Measurements from ENCODE around the gene EHF.

The EHF gene

GRCh38 chr11:34603129-34604001 lies 17.5 kb upstream of the EHF start:
- DNase-seq, result no peak

GRCh38 chr11:34604145-34604544 lies 16.7 kb upstream of the EHF start:
- no peak for DNase-seq

- no peak for DNase-seq
Measured at GRCh38 chr11:34604911-34605310, 16.0 kb upstream of the EHF start.

GRCh38 chr11:34605481-34606325 lies 15.2 kb upstream of the EHF start:
- DNase-seq, result no peak

- no peak for DNase-seq
Measured at GRCh38 chr11:34606326-34607120, 14.4 kb upstream of the EHF start.

- DNase-seq, result no peak
Measured at GRCh38 chr11:34609187-34609751, 11.6 kb upstream of the EHF start.

GRCh38 chr11:34609850-34610249 lies 11.0 kb upstream of the EHF start:
- no peak for DNase-seq

GRCh38 chr11:34610324-34611041 lies 10.4 kb upstream of the EHF start:
- DNase-seq, result no peak

- no peak for DNase-seq
Measured at GRCh38 chr11:34613015-34613414, 7.9 kb upstream of the EHF start.

- no peak for DNase-seq
Measured at GRCh38 chr11:34613552-34614056, 7.3 kb upstream of the EHF start.

- no peak for DNase-seq
Measured at GRCh38 chr11:34614344-34615104, 6.4 kb upstream of the EHF start.

GRCh38 chr11:34616086-34616485 lies 4.8 kb upstream of the EHF start:
- DNase-seq, result no peak

- DNase-seq, result no peak
Measured at GRCh38 chr11:34616830-34617504, 3.9 kb upstream of the EHF start.

GRCh38 chr11:34618406-34618805 lies 2.5 kb upstream of the EHF start:
- DNase-seq, result no peak

- DNase-seq, result no peak
Measured at GRCh38 chr11:34619062-34619516, 1.8 kb upstream of the EHF start.

GRCh38 chr11:34620202-34620601 lies 691 bp upstream of the EHF start:
- peak; percentile 44 for DNase-seq

- no peak for DNase-seq
Measured at GRCh38 chr11:34621876-34622275, 983 bp downstream of the EHF start.

- no peak for DNase-seq
Measured at GRCh38 chr11:34623463-34623862, 2.6 kb downstream of the EHF start.

- DNase-seq, result peak; percentile 93
Measured at GRCh38 chr11:34624069-34624468, 3.2 kb downstream of the EHF start.

GRCh38 chr11:34625576-34625975 lies 4.7 kb downstream of the EHF start:
- DNase-seq, result peak; percentile 57
